ENCODE measurements around the gene TIMM10. TPM values are rescaled to one million over a fixed set of nuclear protein-coding genes. Genes with fewer than 3 reads are reported as not detected.

Gene TIMM10
- total RNA-seq, 1 donor from 2014 or later, result 58.1 TPM

Other genes starting within 250 kb of the TIMM10 start
- gene TNKS1BP1, start 205.8 kb downstream of the TIMM10 start, total RNA-seq, result 51.2 TPM
- gene SSRP1, start 194.9 kb downstream of the TIMM10 start, total RNA-seq, result 33.8 TPM
- 3.2 TPM for gene P2RX3, start 192.4 kb downstream of the TIMM10 start, total RNA-seq
- not detected for gene PRG3, start 149.6 kb downstream of the TIMM10 start, total RNA-seq
- not detected for gene PRG2, start 140.1 kb downstream of the TIMM10 start, total RNA-seq
- 22.4 TPM for gene SLC43A3, start 103.6 kb downstream of the TIMM10 start, total RNA-seq
- gene RTN4RL2, start 70.2 kb downstream of the TIMM10 start, total RNA-seq, result 1.6 TPM
- gene SLC43A1, start 15.1 kb downstream of the TIMM10 start, total RNA-seq, result 6.4 TPM
- not detected for gene SMTNL1, start 6.8 kb upstream of the TIMM10 start, total RNA-seq
- 19.2 TPM for gene UBE2L6, start 36.9 kb upstream of the TIMM10 start, total RNA-seq
- gene SERPING1, start 66.9 kb upstream of the TIMM10 start, total RNA-seq, result 157 TPM
- 0.51 TPM for gene YPEL4, start 119.2 kb upstream of the TIMM10 start, total RNA-seq
- 6.2 TPM for gene CLP1, start 127.0 kb upstream of the TIMM10 start, total RNA-seq
- gene ZDHHC5, start 137.4 kb upstream of the TIMM10 start, total RNA-seq, result 44.9 TPM
- 7.9 TPM for gene MED19, start 181.5 kb upstream of the TIMM10 start, total RNA-seq
- 56.9 TPM for gene TMX2, start 181.8 kb upstream of the TIMM10 start, total RNA-seq
- 72.9 TPM for gene SELENOH, start 210.7 kb upstream of the TIMM10 start, total RNA-seq
- gene BTBD18, start 221.1 kb upstream of the TIMM10 start, total RNA-seq, result not detected
- gene CTNND1, start 231.0 kb upstream of the TIMM10 start, total RNA-seq, result 67.0 TPM